ENCODE measurements around the gene PCCA. TPM values are rescaled to one million over a fixed set of nuclear protein-coding genes. Genes with fewer than 3 reads are reported as not detected.

The PCCA gene
- total and polyA plus RNA-seq, 2 donors (not counting 3 experiments of a cell fraction or from before 2014, with no cell fraction given), result 5.7 to 20.2 TPM

GRCh38 chr13:100536643-100537180, 447.8 kb downstream of the PCCA start:
- Histone ChIP-seq H3K9me3 (replicated peaks; ENCODE audit: control insufficient read depth, insufficient read depth, low read length) (no peaks in the 10 kb centered on the region), H3K36me3 (ENCODE audit: control insufficient read depth in 2 of 2, extremely low read depth in 1 of 2, insufficient read depth in 2 of 2, low read length in 2 of 2) (no peaks in the 10 kb centered on the region), H3K27ac (ENCODE audit: insufficient read depth, low read depth, low read length) (no peak overlapping the region), H3K79me2 (ENCODE audit: control insufficient read depth, insufficient read depth, low read length) (no peaks in the 10 kb centered on the region), H3K9me1 (replicated peaks; ENCODE audit: control insufficient read depth, extremely low read depth, insufficient read depth, low read length) (no peaks in the 10 kb centered on the region), H2AFZ (ENCODE audit: low read depth, low read length) (no peak overlapping the region), H3K27me3 (ENCODE audit: control insufficient read depth in 2 of 2, insufficient read depth in 2 of 2, low read length in 2 of 2) (no peaks in the 10 kb centered on the region), H3K4me3 (replicated peaks in 1 of 3; ENCODE audit: insufficient read depth in 1 of 3, low read depth in 1 of 3, low read length in 3 of 3) (no peak overlapping the region), H3K4me2 (ENCODE audit: insufficient read depth, low read length) (no peak overlapping the region), H3K4me1 (ENCODE audit: control insufficient read depth, extremely low read depth, insufficient read depth, low read length) (no peaks in the 10 kb centered on the region), H3K9ac (replicated peaks; ENCODE audit: extremely low read depth, insufficient read depth, low read length) (no peak overlapping the region), H4K20me1 (replicated peaks; ENCODE audit: control insufficient read depth, extremely low read depth, insufficient read depth, low read length) (no peaks in the 10 kb centered on the region)
- intact Hi-C loops (cut with micrococcal nuclease) (no loop called here), dilution Hi-C loops (cut with MboI; ENCODE audit: extremely low pct_ligation_motif_present, low sequenced_read_pairs) (no loop called here)
- FAIRE-seq (no peak), DNase-seq (ENCODE audit: low read depth, low spot score) (no peak)
- ChIA-PET POLR2A (no interaction called here), CTCF (no interaction called here)
- BruUV-seq (replicated peaks), result no TSS peak
- TF ChIP-seq POLR2AphosphoS5 (IDR thresholded peaks at IDR 0.05; ENCODE audit: insufficient read depth, low read depth, low read length) (no peak), GATA2 (IDR thresholded peaks at IDR 0.05; ENCODE audit: insufficient read depth, insufficient read length, low read depth, low read length) (no peak), POLR2A (IDR thresholded peaks at IDR 0.05; ENCODE audit: low read depth, low read length) (no peak), JUN (IDR thresholded peaks at IDR 0.05; ENCODE audit: borderline replicate concordance, insufficient read depth, insufficient read length, low read depth) (no peak), EZH2 (IDR thresholded peaks at IDR 0.05; ENCODE audit: borderline replicate concordance, low read depth, low read length, severe bottlenecking) (no peak), FOS (IDR thresholded peaks at IDR 0.05; ENCODE audit: borderline replicate concordance, insufficient read depth, low read length) (no peak), MYC (IDR thresholded peaks at IDR 0.05; ENCODE audit: low read depth, low read length) (no peak), CTCF (IDR thresholded peaks at IDR 0.05; ENCODE audit: extremely low read depth in 1 of 2, insufficient read depth in 1 of 2, low read depth in 1 of 2, low read length in 2 of 2) (no peak), MAX (IDR thresholded peaks at IDR 0.05; ENCODE audit: insufficient read depth, insufficient read length) (no peak)
